Smooth muscle cell of the coronary artery (primary cell): Measurements from ENCODE around the gene SLC30A4. TPM values are rescaled to one million over a fixed set of nuclear protein-coding genes. Genes with fewer than 3 reads are reported as not detected.

Source experiments
- total RNA-seq: library from RNA; depleted of rRNA; stranded (reverse); fragments of >200 nt; gene quantifications from 2 replicates; pipeline ENCODE4 v1.2.3, GENCODE V29; 2014; ENCODE audit warnings: low replicate concordance

SLC30A4 gene, protein sequence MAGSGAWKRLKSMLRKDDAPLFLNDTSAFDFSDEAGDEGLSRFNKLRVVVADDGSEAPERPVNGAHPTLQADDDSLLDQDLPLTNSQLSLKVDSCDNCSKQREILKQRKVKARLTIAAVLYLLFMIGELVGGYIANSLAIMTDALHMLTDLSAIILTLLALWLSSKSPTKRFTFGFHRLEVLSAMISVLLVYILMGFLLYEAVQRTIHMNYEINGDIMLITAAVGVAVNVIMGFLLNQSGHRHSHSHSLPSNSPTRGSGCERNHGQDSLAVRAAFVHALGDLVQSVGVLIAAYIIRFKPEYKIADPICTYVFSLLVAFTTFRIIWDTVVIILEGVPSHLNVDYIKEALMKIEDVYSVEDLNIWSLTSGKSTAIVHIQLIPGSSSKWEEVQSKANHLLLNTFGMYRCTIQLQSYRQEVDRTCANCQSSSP
- 6.2 and 7.8 TPM in 2 replicates for total RNA-seq

DNA sequence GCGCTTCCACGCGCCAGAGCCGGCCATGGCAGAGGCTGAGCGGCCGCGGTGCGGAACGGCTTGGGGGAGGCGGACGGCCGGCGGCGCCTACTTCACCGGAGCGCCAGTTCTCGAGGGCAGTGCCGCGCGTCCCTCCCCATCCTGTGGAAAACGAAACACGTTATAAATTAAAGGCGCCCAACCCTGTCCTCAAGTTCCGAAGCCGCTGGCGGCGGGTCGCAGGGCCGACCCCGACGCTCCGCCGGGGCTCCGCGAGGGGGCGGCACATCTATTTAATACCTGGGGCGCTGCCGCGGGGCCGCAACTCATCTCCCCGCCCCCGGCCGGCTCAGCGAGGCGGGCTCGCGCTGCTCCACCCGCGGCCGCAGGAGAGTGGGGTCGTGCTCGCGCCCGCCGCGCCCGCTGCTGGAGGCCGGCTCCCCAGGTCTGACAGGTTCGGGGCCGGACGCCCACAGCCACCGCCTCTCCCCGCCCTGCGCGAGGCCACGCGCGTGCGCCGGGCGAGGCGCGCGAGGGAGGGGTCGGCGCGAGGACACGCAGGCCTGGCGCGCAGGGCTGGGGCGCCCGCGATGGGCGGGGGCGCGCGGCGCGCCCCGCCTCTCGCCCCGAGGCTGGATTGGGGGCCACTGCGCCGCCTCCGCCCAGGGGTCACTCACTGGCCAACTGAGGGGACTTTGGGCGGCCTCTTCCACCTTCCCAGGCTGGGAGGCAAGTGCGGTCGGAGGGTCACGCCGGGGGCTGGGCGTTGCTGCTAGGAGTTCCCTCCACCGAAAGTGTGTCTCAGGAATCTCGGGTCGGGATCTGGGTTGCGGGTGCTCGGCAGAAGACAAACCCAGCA lies at the start of gene SLC30A4:
Gene SLC30A4 (minus strand): TSS at position 428 of the 838 bp plus-strand sequence. CDS start 401 bp downstream, at position 27.

Other genes starting within 250 kb of the SLC30A4 start
- gene GATM, start 144.2 kb downstream of the SLC30A4 start, total RNA-seq, result 0.12 and 0.30 TPM in 2 replicates
- 44.5 and 76.7 TPM in 2 replicates for gene BLOC1S6, start 64.6 kb upstream of the SLC30A4 start, total RNA-seq
- gene SQOR, start 112.3 kb upstream of the SLC30A4 start, total RNA-seq, result 23.7 and 249 TPM in 2 replicates